ENCODE data around the gene TGM4. TPM values are rescaled to one million over a fixed set of nuclear protein-coding genes. Genes with fewer than 3 reads are reported as not detected.

The TGM4 gene
- total RNA-seq, 1 donor from 2014 or later, result not detected

DNA sequence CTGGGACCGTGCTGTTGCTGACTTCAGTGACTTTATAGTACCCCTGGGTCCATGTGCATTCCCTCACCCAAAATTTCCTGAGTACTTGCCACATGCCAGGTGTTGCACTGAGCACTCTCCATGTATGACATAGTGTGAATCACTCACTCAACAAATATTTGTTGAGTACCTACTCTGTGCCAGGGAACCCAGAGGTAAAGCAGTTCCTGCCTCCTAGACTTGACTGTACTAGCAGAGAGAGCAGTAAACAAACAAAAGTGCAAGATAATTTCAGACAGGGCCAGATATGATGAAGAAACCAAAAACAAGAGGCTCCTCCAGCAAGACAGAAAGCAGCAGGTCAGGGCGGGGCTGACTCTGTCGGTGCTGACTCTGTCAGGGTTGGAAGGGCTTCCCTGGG lies 12.2 kb downstream of the TGM4 start:
- Mint-ChIP-seq H3K27ac (ENCODE audit: unreplicated experiment) (no peak overlapping the region), H3K4me1 (ENCODE audit: low read depth, unreplicated experiment) (no peaks in the 10 kb centered on the region), H3K36me3 (ENCODE audit: unreplicated experiment) (no peaks in the 10 kb centered on the region), H3K4me3 (ENCODE audit: unreplicated experiment) (no peak overlapping the region), H3K9me3 (ENCODE audit: unreplicated experiment) (peaks cover 6% of the 10 kb centered on the region), H3K27me3 (ENCODE audit: unreplicated experiment) (peaks cover 1% of the 10 kb centered on the region)
- no peak for DNase-seq
- TF ChIP-seq, protein P1, sequence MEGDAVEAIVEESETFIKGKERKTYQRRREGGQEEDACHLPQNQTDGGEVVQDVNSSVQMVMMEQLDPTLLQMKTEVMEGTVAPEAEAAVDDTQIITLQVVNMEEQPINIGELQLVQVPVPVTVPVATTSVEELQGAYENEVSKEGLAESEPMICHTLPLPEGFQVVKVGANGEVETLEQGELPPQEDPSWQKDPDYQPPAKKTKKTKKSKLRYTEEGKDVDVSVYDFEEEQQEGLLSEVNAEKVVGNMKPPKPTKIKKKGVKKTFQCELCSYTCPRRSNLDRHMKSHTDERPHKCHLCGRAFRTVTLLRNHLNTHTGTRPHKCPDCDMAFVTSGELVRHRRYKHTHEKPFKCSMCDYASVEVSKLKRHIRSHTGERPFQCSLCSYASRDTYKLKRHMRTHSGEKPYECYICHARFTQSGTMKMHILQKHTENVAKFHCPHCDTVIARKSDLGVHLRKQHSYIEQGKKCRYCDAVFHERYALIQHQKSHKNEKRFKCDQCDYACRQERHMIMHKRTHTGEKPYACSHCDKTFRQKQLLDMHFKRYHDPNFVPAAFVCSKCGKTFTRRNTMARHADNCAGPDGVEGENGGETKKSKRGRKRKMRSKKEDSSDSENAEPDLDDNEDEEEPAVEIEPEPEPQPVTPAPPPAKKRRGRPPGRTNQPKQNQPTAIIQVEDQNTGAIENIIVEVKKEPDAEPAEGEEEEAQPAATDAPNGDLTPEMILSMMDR (IDR thresholded peaks at IDR 0.05; ENCODE audit: partially characterized antibody, unreplicated experiment), result no peak

GRCh38 chr3:44887101-44887500 lies 12.7 kb downstream of the TGM4 start:
- H3K36me3 Mint-ChIP-seq (ENCODE audit: unreplicated experiment), result no peaks in the 10 kb centered on the region
- H3K27ac Mint-ChIP-seq (ENCODE audit: unreplicated experiment), result no peak overlapping the region
- H3K9me3 Mint-ChIP-seq (ENCODE audit: unreplicated experiment), result peaks cover 6% of the 10 kb centered on the region
- TF ChIP-seq, protein P1 (IDR thresholded peaks at IDR 0.05; ENCODE audit: partially characterized antibody, unreplicated experiment), result no peak
- H3K4me3 Mint-ChIP-seq (ENCODE audit: unreplicated experiment), result no peak overlapping the region
- no peak for DNase-seq
- no peaks in the 10 kb centered on the region for H3K4me1 Mint-ChIP-seq (ENCODE audit: low read depth, unreplicated experiment)
- H3K27me3 Mint-ChIP-seq (ENCODE audit: unreplicated experiment), result peaks cover 1% of the 10 kb centered on the region

DNA sequence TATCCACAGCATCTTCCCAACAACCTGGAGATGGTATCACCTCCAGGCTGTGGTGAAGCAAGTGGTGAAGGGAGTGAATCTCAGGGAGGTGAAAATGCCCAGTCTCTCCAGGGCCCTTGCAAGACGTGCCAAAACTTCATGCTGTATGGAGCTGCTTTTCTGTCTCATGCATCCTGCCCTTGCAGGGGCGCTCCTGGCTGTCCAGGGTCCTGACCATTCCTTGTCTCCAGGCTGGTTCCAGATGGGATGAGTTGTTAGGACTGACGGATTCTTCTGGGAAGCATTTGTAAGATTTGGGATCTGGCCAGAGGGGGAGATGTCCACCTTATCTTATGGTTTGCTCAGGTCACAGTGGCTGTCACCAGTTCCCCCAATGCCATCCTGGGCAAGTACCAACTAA lies 15.8 kb downstream of the TGM4 start:
- no peaks in the 10 kb centered on the region for H3K4me1 Mint-ChIP-seq (ENCODE audit: low read depth, unreplicated experiment)

DNA sequence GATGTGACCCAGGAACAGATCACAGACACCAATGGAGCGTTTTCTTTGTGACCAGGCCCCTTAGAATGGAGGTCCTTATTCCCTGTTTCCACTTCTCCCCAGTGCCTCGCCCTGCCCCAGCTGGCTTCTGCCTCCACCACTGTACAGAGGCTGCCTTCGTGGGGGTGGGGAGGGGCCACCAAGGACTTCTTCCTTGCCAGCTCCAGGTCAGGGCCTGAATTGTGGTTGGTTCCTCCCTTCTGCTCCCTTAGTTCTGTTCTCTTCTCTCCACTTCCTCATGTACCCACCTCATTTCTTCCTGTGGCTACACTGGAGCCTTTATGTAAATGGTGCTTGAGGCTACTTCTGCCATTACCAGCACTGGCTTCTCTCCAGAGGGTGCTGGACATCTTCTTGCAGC lies 16.4 kb downstream of the TGM4 start:
- peaks cover 4% of the 10 kb centered on the region for H3K9me3 Mint-ChIP-seq (ENCODE audit: unreplicated experiment)
- no peaks in the 10 kb centered on the region for H3K4me1 Mint-ChIP-seq (ENCODE audit: low read depth, unreplicated experiment)
- H3K36me3 Mint-ChIP-seq (ENCODE audit: unreplicated experiment), result no peaks in the 10 kb centered on the region
- no peak for DNase-seq
- no peaks in the 10 kb centered on the region for H3K27me3 Mint-ChIP-seq (ENCODE audit: unreplicated experiment)
- no peak overlapping the region for H3K27ac Mint-ChIP-seq (ENCODE audit: unreplicated experiment)
- TF ChIP-seq, protein P1 (IDR thresholded peaks at IDR 0.05; ENCODE audit: partially characterized antibody, unreplicated experiment), result no peak
- no peak overlapping the region for H3K4me3 Mint-ChIP-seq (ENCODE audit: unreplicated experiment)

More for the DNA sequence above, 15.8 kb downstream of the TGM4 start:
- H3K9me3 Mint-ChIP-seq (ENCODE audit: unreplicated experiment), result peaks cover 4% of the 10 kb centered on the region
- no peak overlapping the region for H3K4me3 Mint-ChIP-seq (ENCODE audit: unreplicated experiment)
- no peaks in the 10 kb centered on the region for H3K27me3 Mint-ChIP-seq (ENCODE audit: unreplicated experiment)
- TF ChIP-seq, protein P1 (IDR thresholded peaks at IDR 0.05; ENCODE audit: partially characterized antibody, unreplicated experiment), result no peak
- no peak for DNase-seq
- H3K36me3 Mint-ChIP-seq (ENCODE audit: unreplicated experiment), result no peaks in the 10 kb centered on the region
- no peak overlapping the region for H3K27ac Mint-ChIP-seq (ENCODE audit: unreplicated experiment)

DNA sequence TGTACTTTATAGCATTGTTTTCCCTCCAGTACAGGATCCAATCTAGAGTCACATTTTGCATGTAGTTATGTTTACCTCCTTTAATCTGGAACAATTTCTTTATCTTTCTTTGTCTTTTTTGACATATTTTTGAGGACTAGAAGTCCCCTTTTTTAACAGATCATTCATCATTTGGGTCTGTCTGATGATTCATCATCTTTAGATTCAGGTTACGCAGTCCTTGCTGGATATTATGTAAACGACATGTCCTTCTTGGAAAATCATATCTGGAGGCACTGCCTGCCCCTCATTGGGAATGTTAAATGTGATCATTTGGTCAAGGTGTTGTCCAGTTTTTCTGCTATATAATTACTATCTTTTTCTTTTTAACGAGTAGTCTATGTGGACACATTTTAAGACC lies 18.3 kb downstream of the TGM4 start:
- Mint-ChIP-seq H3K36me3 (ENCODE audit: unreplicated experiment) (no peaks in the 10 kb centered on the region), H3K27ac (ENCODE audit: unreplicated experiment) (no peak overlapping the region), H3K9me3 (ENCODE audit: unreplicated experiment) (peaks cover 4% of the 10 kb centered on the region), H3K4me3 (ENCODE audit: unreplicated experiment) (no peak overlapping the region), H3K4me1 (ENCODE audit: low read depth, unreplicated experiment) (no peaks in the 10 kb centered on the region), H3K27me3 (ENCODE audit: unreplicated experiment) (no peaks in the 10 kb centered on the region)
- DNase-seq, result no peak
- TF ChIP-seq, protein P1 (IDR thresholded peaks at IDR 0.05; ENCODE audit: partially characterized antibody, unreplicated experiment), result no peak
